Tibial nerve (tissue), 3 donors: ENCODE measurements around the gene SPATA46.
"Not testable (repeated sequence)": the region's sequence is repeated elsewhere in the genome, so short reads cannot be mapped to it uniquely, and the experiment has no call there.

ENCODE experiments used
- POLR2A ChIP-seq, 2 donors: fragments of 450-650 bp; IDR thresholded peaks; one replicate each; pipeline ENCODE4 v1.6.1; 2017; ENCODE audit warnings: antibody characterized with exemption in 2 of 2, mild to moderate bottlenecking in 2 of 2, moderate library complexity in 2 of 2
- TF ChIP-seq, protein P1 (sequence below), 5 experiments: fragments of 200-600 bp in 3 of 5; fragments of 450-650 bp in 2 of 5; sonication (generic) in 3 of 5; IDR thresholded peaks; one replicate each; pipeline ENCODE4 v1.5.1; 2016 to 2019; ENCODE audit warnings: antibody characterized with exemption in 5 of 5, mild to moderate bottlenecking in 3 of 5, moderate library complexity in 2 of 5

DNA sequence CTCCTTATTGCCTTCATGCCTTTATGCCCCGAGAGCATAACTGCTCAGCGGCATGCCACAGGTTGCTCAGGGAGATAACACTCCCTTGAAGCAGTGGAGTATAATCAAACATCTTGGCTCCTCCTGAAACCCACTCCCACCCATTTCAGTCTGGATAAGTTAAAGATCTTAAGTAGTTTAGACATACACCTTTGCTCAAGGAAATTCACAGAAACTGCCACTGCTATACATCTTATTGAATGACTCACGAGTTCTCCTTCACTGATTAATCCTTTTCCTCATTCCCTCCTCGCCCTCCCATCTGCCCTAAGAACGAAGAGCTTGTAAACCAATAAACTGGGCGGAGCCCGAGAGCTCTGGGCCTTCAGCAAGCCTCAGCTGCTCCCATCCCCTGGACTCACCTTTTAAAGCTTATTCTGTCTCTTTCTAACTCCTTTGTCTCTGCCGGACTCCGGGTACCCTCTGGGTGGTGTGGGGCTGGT lies 42.8 kb upstream of the SPATA46 start:
- TF ChIP-seq, protein P1, sequence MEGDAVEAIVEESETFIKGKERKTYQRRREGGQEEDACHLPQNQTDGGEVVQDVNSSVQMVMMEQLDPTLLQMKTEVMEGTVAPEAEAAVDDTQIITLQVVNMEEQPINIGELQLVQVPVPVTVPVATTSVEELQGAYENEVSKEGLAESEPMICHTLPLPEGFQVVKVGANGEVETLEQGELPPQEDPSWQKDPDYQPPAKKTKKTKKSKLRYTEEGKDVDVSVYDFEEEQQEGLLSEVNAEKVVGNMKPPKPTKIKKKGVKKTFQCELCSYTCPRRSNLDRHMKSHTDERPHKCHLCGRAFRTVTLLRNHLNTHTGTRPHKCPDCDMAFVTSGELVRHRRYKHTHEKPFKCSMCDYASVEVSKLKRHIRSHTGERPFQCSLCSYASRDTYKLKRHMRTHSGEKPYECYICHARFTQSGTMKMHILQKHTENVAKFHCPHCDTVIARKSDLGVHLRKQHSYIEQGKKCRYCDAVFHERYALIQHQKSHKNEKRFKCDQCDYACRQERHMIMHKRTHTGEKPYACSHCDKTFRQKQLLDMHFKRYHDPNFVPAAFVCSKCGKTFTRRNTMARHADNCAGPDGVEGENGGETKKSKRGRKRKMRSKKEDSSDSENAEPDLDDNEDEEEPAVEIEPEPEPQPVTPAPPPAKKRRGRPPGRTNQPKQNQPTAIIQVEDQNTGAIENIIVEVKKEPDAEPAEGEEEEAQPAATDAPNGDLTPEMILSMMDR (IDR thresholded peaks at IDR 0.05): not testable (repeated sequence)
- not testable (repeated sequence) for TF ChIP-seq POLR2A (IDR thresholded peaks at IDR 0.05)
